ENCODE results near the gene ADAP2.

The ADAP2 gene, protein sequence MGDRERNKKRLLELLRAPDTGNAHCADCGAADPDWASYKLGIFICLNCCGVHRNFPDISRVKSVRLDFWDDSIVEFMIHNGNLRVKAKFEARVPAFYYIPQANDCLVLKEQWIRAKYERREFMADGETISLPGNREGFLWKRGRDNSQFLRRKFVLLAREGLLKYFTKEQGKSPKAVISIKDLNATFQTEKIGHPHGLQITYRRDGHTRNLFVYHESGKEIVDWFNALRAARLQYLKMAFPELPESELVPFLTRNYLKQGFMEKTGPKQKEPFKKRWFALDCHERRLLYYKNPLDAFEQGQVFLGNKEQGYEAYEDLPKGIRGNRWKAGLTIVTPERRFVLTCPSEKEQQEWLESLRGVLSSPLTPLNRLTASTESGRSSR

GRCh38 chr17:30921544-30922196, at the start of gene ADAP2:
ADAP2 (plus strand) TSS chr17:30921945; CDS start chr17:30922015, 70 bp downstream.
- DNase-seq (ENCODE audit: low read depth) = no peak
- no peak for TF ChIP-seq CTCF (IDR thresholded peaks at IDR 0.05; ENCODE audit: control insufficient read depth, insufficient read depth, low read depth, low read length, missing control alignments)
- peak within 1 kb of the TSS; percentile 31 for H3K4me3 ChIP-seq (ENCODE audit: control insufficient read depth, low read depth, low read length)

DNA sequence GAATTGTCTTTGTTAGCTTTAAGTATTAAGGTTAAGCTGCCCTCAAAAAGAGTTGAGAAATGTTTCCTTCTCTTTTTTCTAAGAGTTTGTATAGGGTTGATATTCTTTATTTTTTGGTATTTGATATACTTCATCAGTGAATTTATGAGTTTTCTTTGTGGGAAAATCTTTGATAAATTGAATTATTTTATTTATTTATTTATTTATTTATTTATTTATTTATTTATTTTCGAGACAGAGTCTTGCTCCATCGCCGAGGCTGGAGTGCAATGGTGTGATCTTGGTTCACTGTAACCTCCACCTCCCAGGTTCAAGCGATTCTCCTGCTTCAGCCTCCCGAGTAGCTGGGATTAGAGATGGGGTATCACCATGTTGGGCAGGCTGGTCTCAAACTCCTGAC, 35.6 kb upstream of the ADAP2 start:
- TF ChIP-seq CTCF (IDR thresholded peaks at IDR 0.05; ENCODE audit: control insufficient read depth, insufficient read depth, low read depth, low read length, missing control alignments) = no peak
- no peak for DNase-seq (ENCODE audit: low read depth)
- no peak overlapping the region for H3K4me3 ChIP-seq (ENCODE audit: control insufficient read depth, low read depth, low read length)

DNA sequence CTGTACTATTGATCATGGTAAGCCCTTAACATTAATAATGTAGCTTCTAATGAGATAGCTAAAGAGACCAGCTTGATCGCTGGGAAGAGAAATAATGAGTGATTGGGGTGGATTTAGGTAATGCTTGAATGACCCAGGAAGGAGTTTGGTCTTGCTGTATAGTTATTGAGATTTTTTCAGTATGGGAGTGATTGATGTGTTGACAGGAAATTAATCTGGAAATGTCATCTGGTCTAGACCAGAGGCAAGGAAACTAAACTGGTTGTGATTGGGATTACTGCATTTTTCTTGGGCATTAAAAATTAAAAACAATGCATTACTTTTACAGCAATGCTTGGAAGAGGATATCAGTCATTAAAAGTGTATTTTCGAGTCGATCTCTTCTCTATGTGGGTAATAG, 27.5 kb upstream of the ADAP2 start:
- DNase-seq (ENCODE audit: low read depth) = no peak
- H3K4me3 ChIP-seq (ENCODE audit: control insufficient read depth, low read depth, low read length) = no peak overlapping the region
- TF ChIP-seq CTCF (IDR thresholded peaks at IDR 0.05; ENCODE audit: control insufficient read depth, insufficient read depth, low read depth, low read length, missing control alignments) = no peak

- no peak for DNase-seq (ENCODE audit: low read depth)
- TF ChIP-seq CTCF (IDR thresholded peaks at IDR 0.05; ENCODE audit: control insufficient read depth, insufficient read depth, low read depth, low read length, missing control alignments) = no peak
Measured at GRCh38 chr17:30897311-30897710, 24.4 kb upstream of the ADAP2 start.

GRCh38 chr17:30905742-30906100, 16.0 kb upstream of the ADAP2 start:
- TF ChIP-seq CTCF (IDR thresholded peaks at IDR 0.05; ENCODE audit: control insufficient read depth, insufficient read depth, low read depth, low read length, missing control alignments) = no peak
- DNase-seq (ENCODE audit: low read depth) = no peak
- H3K4me3 ChIP-seq (ENCODE audit: control insufficient read depth, low read depth, low read length) = peak overlapping the region; percentile 97

More at GRCh38 chr17:30897311-30897710, 24.4 kb upstream of the ADAP2 start:
- no peak overlapping the region for H3K4me3 ChIP-seq (ENCODE audit: control insufficient read depth, low read depth, low read length)

- TF ChIP-seq CTCF (IDR thresholded peaks at IDR 0.05; ENCODE audit: control insufficient read depth, insufficient read depth, low read depth, low read length, missing control alignments) = no peak
- H3K4me3 ChIP-seq (ENCODE audit: control insufficient read depth, low read depth, low read length) = peak within 1 kb of the TSS; percentile 97
- peak; percentile 59 for DNase-seq (ENCODE audit: low read depth)
Measured at GRCh38 chr17:30906101-30906911, 15.4 kb upstream of the ADAP2 start, which contains the start of gene TEFM. TEFM (minus strand) TSS chr17:30906238; CDS start chr17:30906198, 40 bp downstream.

Measured in AG09309 (cell line).